Activated CD4-positive, alpha-beta T cell treated with anti-CD3 and anti-CD28 coated beads for 48 hours (primary cell): ENCODE data around the gene GPR17.
A peak's percentile ranks its signal among the peaks of the same experiment; 100 is the strongest.

Experiments
- DNase-seq: peaks from one replicate; pipeline ENCODE4 v3.0.0-alpha.2; 2020

Gene GPR17

DNA sequence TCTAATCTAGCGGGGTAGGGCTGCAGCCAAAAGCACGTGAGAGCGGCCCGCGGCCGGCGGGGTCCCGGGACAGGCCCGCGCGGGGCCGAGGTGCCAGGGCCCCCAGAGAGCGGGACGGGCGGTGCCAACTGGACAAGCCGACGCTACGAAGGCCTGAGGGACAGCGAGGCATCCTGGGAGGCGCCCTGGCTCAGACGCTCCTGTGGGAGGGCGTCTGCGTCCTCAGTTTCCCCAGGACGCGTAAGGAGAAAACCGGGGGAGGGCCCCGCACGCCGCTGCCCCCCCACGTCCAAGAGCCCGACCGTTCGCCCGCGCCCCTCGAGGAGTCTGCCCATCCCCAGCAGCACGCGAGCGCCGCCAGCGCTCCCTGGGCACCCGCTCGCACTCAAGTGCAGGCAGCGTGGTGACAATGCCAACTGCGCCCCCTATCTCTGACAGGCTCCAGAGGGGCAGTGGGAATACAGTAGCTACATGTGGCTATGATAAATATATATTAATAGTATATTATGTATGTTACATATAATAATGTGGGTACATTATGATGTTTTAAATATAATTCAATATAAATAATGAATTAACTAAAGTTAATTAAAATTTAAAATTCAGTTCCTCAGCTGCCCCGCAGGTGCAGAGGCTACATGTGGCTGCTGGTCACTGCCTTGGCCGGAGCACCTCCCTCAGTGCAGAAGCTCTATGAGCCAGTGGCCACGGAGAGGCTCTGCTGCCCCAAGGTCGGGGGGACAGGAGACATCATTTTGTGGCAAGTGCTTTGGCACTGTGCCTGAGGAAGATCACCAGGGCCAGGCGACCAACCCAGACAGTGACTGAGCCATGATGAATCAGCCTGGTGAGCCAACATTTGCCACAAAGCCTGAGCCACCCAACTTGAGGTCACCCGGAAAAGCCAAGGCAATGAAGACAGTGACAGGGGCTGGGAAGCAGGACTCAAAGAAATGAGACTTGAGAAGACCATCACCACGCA lies 49.8 kb downstream of the GPR17 start:
- DNase-seq, result peak; percentile 66

- no peak for DNase-seq
These were observed 51.7 kb downstream of the GPR17 start for GRCh38 chr2:127697482-127698180.

GRCh38 chr2:127698553-127699355 lies 52.8 kb downstream of the GPR17 start:
- no peak for DNase-seq

DNA sequence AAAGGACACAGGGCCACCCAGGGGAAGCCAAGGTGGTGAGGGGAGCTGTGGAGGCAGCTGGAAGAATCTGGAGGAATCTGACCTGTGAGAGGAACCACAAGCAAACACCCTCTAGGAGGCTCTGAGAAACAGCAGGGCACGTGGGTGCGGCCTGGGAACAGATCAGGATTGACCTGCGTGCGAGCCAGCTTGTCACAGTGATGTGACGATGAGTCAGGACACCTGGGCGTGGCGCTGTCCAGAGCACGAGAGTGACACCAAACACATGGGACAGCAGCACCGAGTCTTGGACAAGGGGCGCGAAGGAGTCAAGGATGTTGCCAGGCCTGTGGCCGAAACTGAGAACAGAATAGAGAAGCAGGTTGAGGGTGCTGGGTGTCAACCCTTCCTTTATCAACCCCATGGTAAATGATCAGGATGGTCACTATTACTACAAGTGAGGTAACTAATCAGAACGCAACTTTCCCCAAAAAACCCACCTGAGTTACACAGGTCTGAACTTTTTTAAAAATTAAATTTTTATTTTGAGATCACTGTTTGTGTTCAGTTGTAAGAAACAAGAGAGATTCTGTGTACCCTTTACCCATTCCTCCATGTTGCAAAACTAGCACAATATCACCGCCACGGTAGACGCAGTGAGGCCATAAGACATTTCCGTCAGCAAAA lies 54.7 kb downstream of the GPR17 start:
- DNase-seq, result peak; percentile 41

DNA sequence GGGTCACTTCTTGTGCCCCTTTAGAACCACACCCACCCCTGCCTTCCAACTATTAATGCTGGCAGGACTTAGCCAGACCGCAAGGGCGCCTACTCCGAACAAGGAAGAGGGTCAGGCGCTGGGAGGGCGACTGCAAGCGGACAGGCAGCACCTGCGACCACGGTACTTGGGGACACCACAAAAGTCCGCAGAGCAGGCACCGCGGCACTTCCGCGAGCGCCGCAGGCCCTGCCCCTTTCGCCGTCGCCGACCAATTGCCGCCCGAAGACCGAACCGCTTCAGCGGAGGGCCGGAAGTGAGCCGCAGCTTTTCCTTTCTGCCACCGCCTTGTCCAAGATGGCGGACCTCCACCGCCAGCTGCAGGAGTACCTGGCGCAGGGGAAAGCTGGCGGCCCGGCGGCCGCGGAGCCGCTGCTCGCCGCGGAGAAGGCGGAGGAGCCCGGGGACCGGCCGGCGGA lies 55.3 kb downstream of the GPR17 start, which contains the start of gene SFT2D3:
TSS of gene SFT2D3 (plus strand) at position 305 of the 458 bp plus-strand sequence. CDS start at position 337, 32 bp downstream.
- DNase-seq, result peak; percentile 94

DNA sequence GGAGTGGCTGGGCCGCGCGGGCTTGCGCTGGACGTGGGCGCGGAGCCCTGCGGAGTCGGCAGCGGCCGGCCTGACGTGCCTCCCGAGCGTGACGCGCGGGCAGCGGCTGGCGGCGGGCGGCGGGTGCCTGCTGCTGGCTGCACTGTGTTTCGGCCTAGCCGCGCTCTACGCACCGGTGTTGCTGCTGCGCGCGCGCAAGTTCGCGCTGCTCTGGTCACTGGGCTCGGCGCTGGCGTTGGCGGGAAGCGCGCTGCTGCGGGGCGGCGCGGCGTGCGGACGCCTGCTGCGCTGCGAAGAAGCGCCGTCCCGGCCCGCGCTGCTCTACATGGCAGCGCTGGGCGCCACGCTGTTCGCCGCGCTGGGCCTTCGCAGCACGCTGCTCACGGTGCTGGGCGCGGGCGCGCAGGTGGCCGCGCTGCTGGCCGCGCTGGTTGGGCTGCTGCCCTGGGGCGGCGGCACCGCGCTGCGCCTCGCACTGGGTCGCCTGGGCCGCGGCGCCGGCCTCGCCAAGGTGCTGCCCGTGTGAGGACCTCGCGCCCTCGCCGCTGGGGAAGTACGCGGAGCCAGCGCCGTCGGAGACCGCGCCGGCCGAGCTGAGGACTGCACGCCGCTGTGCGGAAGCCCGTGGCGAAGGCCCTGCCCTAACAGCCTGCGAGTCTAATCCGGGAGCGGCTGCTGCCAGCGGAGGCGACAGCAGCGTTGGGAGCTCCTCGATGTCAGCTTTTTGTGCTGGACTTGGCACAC lies 55.9 kb downstream of the GPR17 start:
- DNase-seq, result peak; percentile 85
